Epithelial cell of proximal tubule (primary cell): ENCODE data around the gene SIAH3. TPM values are rescaled to one million over a fixed set of nuclear protein-coding genes. Genes with fewer than 3 reads are reported as not detected.

Experiments
- DNase-seq: peaks from one replicate; pipeline ENCODE4 v3.0.0-alpha.2; 2011; ENCODE audit warnings: low read depth
- H3K4me3 ChIP-seq: 2 replicates; pipeline ENCODE4 v1.5.1; 2011; ENCODE audit warnings: low read depth, mild to moderate bottlenecking, low read length
- CTCF ChIP-seq: conservative IDR thresholded peaks from 2 replicates; pipeline ENCODE4 v1.5.1; 2012; ENCODE audit warnings: low read depth, mild to moderate bottlenecking, low read length
- total RNA-seq: library from RNA; depleted of rRNA; stranded (reverse); fragments of >200 nt; gene quantifications from 2 replicates; pipeline ENCODE4 v1.2.3, GENCODE V29; 2015

SIAH3 gene
- total RNA-seq, 1 donor from 2014 or later, result 0.23 TPM

DNA sequence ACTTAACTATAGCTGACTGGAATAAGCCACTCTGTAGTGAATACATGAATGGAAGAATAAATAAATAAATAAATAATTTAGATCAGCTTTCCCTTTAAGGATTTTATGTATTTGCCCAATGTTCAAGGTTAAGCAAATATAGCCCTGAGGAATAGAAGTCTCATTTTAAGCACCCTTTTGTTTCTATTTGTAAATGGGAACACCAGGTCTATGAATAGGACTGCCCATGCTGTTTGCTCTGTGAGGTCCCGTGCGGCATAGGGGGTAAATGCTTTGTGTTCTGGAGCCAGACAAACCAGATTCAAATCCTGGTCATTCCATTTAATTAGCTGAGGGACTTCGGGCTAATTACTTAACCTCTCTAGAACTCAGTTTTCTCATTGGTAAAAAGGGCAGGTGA is 120.1 kb downstream of the SIAH3 start:
- no peak for DNase-seq
- H3K4me3 ChIP-seq, result no peak overlapping the region

GRCh38 chr13:45728759-45729158 is 122.8 kb downstream of the SIAH3 start:
- no peak overlapping the region for H3K4me3 ChIP-seq
- DNase-seq, result no peak
- peak; percentile 32 for TF ChIP-seq CTCF

More for the DNA sequence above, 120.1 kb downstream of the SIAH3 start:
- no peak for TF ChIP-seq CTCF

Other genes starting within 250 kb of the SIAH3 start
- not detected in 2 replicates for gene ERICH6B, start 236.0 kb downstream of the SIAH3 start, total RNA-seq
- gene CBY2, start 149.4 kb downstream of the SIAH3 start, total RNA-seq, result not detected in 2 replicates
- 12.7 and 16.9 TPM in 2 replicates for gene ZC3H13, start 201.0 kb upstream of the SIAH3 start, total RNA-seq